Measurements from ENCODE around the gene PFKFB1.

DNA sequence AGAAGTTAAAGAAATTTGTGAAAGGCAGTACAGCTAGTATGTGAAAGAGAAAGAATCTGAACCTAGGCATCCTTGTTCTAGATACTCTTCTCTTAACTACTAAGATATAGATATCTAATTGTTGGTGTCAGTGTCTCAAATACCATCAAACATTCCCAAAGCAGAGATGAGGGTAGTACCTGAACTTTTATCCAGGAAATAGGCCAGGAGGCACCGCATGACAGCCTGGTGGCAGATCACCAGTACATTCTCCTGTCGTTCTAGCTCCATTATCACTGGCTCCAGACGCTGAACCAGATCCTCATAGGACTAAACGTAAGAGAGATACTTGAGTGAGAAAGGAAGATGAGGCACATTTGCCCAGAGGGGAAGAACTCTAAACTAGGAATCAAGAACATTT, 56.6 kb downstream of the PFKFB1 start:
- TF ChIP-seq, protein P1, sequence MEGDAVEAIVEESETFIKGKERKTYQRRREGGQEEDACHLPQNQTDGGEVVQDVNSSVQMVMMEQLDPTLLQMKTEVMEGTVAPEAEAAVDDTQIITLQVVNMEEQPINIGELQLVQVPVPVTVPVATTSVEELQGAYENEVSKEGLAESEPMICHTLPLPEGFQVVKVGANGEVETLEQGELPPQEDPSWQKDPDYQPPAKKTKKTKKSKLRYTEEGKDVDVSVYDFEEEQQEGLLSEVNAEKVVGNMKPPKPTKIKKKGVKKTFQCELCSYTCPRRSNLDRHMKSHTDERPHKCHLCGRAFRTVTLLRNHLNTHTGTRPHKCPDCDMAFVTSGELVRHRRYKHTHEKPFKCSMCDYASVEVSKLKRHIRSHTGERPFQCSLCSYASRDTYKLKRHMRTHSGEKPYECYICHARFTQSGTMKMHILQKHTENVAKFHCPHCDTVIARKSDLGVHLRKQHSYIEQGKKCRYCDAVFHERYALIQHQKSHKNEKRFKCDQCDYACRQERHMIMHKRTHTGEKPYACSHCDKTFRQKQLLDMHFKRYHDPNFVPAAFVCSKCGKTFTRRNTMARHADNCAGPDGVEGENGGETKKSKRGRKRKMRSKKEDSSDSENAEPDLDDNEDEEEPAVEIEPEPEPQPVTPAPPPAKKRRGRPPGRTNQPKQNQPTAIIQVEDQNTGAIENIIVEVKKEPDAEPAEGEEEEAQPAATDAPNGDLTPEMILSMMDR (IDR thresholded peaks at IDR 0.05), result no peak
- TF ChIP-seq POLR2A (IDR thresholded peaks at IDR 0.05), result no peak
